Measurements from ENCODE around the gene DHRS12.

- TF ChIP-seq CTCF (IDR thresholded peaks at IDR 0.05) (no peak), POLR2A (IDR thresholded peaks at IDR 0.05) (no peak)
Observed at GRCh38 chr13:51760592-51760991, 43.4 kb downstream of the DHRS12 start.

Measured in adrenal gland (tissue), 5 donors.